H54 (cell line): Measurements from ENCODE around the gene TTC23.
"Not testable (repeated sequence)": the region's sequence is repeated elsewhere in the genome, so short reads cannot be mapped to it uniquely, and the experiment has no call there.

Experiments
- DNase-seq: peaks from one replicate; pipeline ENCODE4 v3.0.0; 2011; ENCODE audit warnings: low spot score, mixed read lengths; ENCODE audit not compliant: insufficient read length
- FAIRE-seq: peaks from 3 replicates; lab custom pipeline; 2011; peaks lifted over from hg19 to GRCh38; lab: Jason Lieb, UNC
- POLR2A ChIP-seq: IDR thresholded peaks from 2 replicates; pipeline ENCODE4 v1.6.1; 2011; ENCODE audit warnings: low read depth, mild to moderate bottlenecking, low read length

TTC23 gene

DNA sequence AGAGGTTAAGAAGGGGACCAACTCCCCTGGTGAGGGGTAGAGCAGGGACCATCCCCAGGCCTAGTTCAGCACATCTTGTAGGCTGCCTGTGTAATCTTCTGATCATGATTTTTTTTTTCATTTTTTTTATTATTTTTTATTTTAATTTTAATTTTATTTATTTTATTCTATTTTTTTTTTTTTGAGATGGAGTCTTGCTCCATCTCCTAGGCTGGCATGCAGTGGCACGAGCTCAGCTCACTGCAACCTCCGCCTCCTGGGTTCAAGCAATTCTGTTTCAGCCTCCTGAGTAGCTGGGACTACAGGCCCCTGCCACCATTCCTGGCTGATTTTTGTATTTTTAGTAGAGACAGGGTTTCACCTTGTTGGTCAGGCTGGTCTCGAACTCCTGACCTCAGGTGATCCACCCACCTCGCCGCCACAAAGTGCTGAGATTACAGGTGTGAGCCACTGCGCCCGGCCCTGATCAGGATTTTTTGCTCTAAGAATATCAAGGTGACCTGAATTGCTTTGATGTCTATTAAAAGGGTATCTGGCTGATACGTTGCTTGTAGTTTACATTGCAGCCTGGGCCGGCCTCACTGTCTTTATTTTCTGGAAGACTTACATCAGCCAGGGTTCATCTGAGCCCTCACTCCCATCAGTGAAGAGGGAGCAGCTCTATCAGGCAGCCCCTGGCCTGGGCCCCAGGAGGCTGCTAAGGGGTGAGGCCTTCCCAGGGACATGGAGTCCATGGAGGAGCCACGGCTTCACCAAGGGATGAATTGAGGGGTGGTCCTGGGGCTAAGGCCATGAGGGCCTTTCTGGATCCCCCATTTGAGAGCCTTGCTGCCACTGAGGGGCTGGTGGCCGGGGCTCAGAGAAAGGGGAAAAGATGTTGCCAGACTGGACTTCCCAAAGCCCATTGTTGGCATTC is 133.8 kb downstream of the TTC23 start:
- no peak for FAIRE-seq
- no peak for TF ChIP-seq POLR2A
- DNase-seq, result no peak

DNA sequence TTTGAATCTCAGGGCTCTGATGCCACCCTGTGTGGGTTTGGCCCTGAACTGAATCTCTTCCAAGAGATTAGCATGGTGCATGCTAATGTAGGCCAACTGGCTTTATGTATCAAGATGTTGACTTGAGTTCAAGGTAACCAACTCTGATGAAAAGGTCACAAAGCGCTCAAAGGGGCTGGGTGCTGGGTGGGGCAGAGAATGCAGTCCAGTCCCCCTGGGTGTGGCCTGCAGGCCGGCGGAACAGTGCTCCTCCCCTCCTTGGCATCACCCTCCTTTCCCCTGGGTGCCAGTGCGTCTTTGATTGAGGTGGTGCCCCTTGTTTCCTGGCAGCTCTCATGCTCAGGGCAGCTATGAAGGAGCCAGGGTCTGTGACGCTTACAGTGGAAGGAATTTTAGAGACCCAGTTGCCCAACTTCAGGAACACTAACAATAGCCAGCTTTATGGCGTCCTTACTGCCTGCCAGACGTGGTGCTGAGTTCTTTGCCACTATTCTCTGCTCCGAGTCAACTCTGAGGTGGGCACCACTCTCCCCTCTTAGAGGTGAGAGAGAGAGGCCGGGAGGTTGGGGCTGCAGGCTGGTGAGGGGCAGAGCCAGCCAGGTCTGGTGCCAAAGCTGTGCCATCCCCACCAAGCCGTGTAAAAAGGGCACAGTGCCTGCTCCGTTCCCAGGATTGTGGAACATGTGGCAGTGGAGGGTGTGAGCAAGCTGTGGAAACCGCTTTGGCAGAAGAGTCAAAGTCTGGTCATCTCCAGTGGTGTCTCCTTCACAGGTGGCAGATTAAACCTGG is 134.7 kb downstream of the TTC23 start:
- FAIRE-seq, result no peak
- TF ChIP-seq POLR2A, result no peak

DNA sequence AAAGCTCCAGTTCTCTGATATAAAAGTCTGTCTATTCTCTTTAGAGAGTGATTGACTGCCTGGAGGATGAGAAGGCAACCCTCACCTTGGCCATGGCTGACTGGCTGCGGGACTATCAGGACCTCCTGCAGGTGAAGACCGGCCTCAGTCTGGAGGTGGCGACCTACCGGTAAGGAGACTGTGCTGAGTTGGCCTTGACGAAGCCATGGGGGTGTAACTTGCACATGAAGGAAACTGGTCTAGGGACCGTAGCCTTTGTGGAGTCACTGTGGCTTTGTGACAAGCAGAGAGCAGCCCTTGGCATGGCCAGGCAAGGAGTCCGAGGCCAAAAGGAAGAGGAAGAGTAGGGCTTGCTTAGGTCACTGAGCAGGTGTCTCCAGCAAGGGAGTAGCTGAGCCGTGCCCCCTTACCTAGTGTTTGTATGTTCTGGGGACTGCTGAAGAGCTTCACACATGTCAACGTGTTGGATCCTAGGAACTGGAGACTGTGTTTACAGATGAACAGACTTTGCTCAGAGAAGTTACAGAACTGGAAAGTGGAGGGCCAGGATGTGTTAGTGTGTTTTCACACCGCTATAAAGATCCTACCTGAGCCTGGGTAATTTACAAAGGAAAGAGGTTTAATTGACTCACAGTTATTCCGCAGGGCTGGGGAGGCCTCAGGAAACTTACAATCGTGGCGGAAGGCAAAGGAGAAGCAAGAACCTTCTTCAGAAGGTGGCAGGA is 135.7 kb downstream of the TTC23 start:
- no peak for TF ChIP-seq POLR2A
- no peak for DNase-seq
- no peak for FAIRE-seq

More for the DNA sequence above, 134.7 kb downstream of the TTC23 start:
- no peak for DNase-seq

GRCh38 chr15:99111641-99112040 is 137.7 kb downstream of the TTC23 start:
- not testable (repeated sequence) for FAIRE-seq, DNase-seq

DNA sequence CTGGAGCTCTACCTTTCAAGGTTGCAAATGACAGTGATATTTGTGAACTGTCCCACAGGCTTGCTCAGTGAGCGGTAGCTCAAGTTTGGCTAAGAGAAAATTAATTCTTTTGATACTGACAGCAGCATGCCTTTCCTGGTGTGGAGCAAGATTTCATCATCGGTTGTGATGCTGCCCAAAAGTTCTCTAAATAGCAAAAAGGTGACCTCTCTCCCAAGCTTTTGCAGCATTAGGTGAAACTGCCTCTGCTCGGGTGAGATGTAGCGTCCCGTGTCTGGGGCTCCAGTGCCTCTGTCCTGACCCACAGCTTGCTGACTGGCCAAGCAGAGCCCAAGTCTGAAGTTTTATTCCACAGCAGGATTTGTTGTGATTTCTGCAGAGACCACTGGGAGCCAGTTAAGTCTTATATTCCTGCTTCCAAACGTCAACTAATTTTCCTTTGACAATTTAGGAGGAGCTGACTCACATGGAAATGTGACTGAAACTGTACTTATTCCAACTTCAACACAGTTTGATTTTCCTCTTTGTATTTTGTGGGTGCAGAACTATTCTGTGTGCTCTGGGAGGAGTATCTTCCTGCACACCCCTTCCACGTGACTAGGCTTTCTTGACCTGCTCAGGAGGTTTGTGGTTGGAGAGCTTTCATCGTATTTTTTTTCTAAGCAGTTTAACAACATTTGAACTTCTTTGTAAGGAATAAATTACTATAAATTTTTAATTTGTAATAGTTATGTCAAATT is 138.6 kb downstream of the TTC23 start:
- no peak for FAIRE-seq
- no peak for TF ChIP-seq POLR2A
- DNase-seq, result no peak

- no peak for DNase-seq
- TF ChIP-seq POLR2A, result no peak
- no peak for FAIRE-seq
Measured at GRCh38 chr15:99110093-99110492, 139.3 kb downstream of the TTC23 start.

- TF ChIP-seq POLR2A, result no peak
- no peak for DNase-seq
- FAIRE-seq, result no peak
Measured at GRCh38 chr15:99109555-99110021, 139.8 kb downstream of the TTC23 start.

- FAIRE-seq (no peak), DNase-seq (no peak)
- no peak for TF ChIP-seq POLR2A
Measured at GRCh38 chr15:99108993-99109392, 140.4 kb downstream of the TTC23 start.

GRCh38 chr15:99106417-99107220 is 142.8 kb downstream of the TTC23 start:
- no peak for TF ChIP-seq POLR2A
- no peak for DNase-seq
- no peak for FAIRE-seq

DNA sequence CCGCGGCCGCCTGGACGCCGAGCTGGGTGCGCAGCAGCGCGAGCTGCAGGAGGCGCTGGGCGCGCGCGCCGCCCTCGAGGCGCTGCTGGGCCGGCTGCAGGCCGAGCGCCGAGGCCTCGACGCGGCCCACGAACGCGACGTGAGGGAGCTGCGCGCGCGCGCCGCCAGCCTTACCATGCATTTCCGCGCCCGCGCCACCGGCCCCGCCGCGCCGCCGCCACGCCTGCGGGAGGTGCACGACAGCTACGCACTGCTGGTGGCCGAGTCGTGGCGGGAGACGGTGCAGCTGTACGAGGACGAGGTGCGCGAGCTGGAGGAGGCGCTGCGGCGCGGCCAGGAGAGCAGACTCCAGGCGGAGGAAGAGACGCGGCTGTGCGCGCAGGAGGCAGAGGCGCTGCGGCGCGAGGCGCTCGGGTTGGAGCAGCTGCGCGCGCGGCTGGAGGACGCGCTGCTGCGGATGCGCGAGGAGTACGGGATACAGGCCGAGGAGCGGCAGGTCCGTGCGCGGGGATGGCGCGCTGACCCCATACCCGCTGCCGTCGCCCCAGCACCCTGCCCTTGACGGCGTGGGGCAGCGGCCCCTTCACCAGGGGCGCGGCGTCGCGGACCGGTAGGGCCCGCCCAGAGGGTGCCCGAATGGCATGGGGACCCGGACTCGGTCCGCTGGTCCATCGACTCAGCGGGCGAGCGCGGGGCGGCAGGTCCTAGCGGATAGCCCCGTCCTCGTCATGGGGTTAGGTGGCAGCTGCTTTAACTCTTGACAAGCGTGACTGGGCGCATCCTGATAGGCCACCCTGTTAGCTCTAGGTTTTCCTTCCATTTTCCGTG is 143.7 kb downstream of the TTC23 start:
- DNase-seq (no peak), FAIRE-seq (no peak)
- TF ChIP-seq POLR2A, result 0 out of 2 replicates have a peak, but pooled peaks have one; percentile 15

DNA sequence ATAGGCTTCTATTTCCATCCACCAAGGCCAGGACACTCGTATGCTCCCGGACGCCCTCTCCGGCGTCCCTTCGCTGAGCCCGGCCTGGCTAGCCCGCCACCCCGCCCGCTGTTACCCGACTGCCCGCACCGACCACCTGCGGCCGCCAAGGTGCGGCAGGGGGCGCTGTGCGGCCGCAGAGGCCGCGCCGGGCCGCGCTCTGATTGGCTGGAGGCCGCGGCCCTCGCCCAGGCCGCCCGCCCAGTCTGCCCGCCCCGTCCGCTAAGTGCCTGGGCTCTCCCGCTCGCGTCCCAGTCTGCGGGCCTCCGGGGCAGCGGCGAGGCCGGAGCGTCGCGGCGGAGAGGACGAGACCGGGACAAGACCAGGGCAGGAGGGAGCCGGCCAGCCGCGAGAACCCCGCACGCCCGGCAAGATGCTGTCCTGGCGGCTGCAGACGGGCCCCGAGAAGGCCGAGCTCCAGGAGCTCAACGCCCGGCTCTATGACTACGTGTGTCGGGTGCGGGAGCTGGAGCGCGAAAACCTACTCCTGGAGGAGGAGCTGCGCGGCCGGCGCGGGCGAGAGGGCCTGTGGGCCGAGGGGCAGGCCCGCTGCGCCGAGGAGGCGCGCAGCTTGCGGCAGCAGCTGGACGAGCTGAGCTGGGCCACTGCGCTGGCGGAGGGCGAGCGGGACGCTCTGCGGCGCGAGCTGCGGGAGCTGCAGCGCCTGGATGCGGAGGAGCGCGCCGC is 144.4 kb downstream of the TTC23 start, which contains the start of gene SYNM:
TSS of gene SYNM (plus strand) at position 293 of the 726 bp plus-strand sequence. CDS start at position 413, 120 bp downstream.
- TF ChIP-seq POLR2A, result peak; percentile 88
- no peak for FAIRE-seq
- peak; percentile 60 for DNase-seq
